Right renal cortex interstitium (tissue), 3 donors: ENCODE data around the gene GRM4. TPM values are rescaled to one million over a fixed set of nuclear protein-coding genes. Genes with fewer than 3 reads are reported as not detected.
"Not testable (repeated sequence)": the region's sequence is repeated elsewhere in the genome, so short reads cannot be mapped to it uniquely, and the experiment has no call there.

Source experiments
- DNase-seq, 3 donors: peaks; one replicate each; pipeline ENCODE4 v3.0.0-alpha.2; 2013; ENCODE audit warnings: low read depth in 3 of 3, low spot score in 2 of 3
- polyA plus RNA-seq, 3 donors: library from polyadenylated mRNA; unstranded; fragments of 120-200 nt; gene quantifications; one replicate each; pipeline ENCODE4 v1.2.1, GENCODE V29; 2013; ENCODE audit not compliant: insufficient read length in 3 of 3

The GRM4 gene
- polyA plus RNA-seq, 3 donors = 0.42 to 0.62 (median 0.49) TPM

GRCh38 chr6:34050691-34051090, 95.2 kb downstream of the GRM4 start:
- DNase-seq = no peak

- no peak for DNase-seq
These were observed 96.2 kb downstream of the GRM4 start for GRCh38 chr6:34049395-34050342.

- no peak for DNase-seq
These were observed 97.7 kb downstream of the GRM4 start for GRCh38 chr6:34047913-34048867.

- DNase-seq = no peak
These were observed 99.3 kb downstream of the GRM4 start for GRCh38 chr6:34046617-34047016.

- no peak for DNase-seq
These were observed 100.1 kb downstream of the GRM4 start for GRCh38 chr6:34045771-34046170.

- no peak for DNase-seq
These were observed 100.8 kb downstream of the GRM4 start for GRCh38 chr6:34044945-34045595.

- DNase-seq = peak in 1 of 3 donors; percentile 27
These were observed 102.5 kb downstream of the GRM4 start for GRCh38 chr6:34043359-34043758.

- DNase-seq = not testable (repeated sequence)
These were observed 103.9 kb downstream of the GRM4 start for GRCh38 chr6:34041998-34042397.

- no peak for DNase-seq
These were observed 104.5 kb downstream of the GRM4 start for GRCh38 chr6:34041385-34041784.

- DNase-seq = no peak
These were observed 105.9 kb downstream of the GRM4 start for GRCh38 chr6:34039943-34040342.

GRCh38 chr6:34037151-34037550, 108.7 kb downstream of the GRM4 start:
- no peak for DNase-seq

GRCh38 chr6:34036357-34037069, 109.4 kb downstream of the GRM4 start:
- DNase-seq = no peak

- DNase-seq = no peak
These were observed 110.1 kb downstream of the GRM4 start for GRCh38 chr6:34035704-34036356.

- no peak for DNase-seq
These were observed 110.7 kb downstream of the GRM4 start for GRCh38 chr6:34035161-34035560.

GRCh38 chr6:34032856-34033255, 113.0 kb downstream of the GRM4 start:
- DNase-seq = no peak

- no peak for DNase-seq
These were observed 114.1 kb downstream of the GRM4 start for GRCh38 chr6:34031625-34032383.

- DNase-seq = no peak
These were observed 114.9 kb downstream of the GRM4 start for GRCh38 chr6:34030831-34031624.
